Measurements from ENCODE around the gene PSMA1.
A peak's percentile ranks its signal among the peaks of the same experiment; 100 is the strongest.
"Not testable (repeated sequence)": the region's sequence is repeated elsewhere in the genome, so short reads cannot be mapped to it uniquely, and the experiment has no call there.

Gene PSMA1

DNA sequence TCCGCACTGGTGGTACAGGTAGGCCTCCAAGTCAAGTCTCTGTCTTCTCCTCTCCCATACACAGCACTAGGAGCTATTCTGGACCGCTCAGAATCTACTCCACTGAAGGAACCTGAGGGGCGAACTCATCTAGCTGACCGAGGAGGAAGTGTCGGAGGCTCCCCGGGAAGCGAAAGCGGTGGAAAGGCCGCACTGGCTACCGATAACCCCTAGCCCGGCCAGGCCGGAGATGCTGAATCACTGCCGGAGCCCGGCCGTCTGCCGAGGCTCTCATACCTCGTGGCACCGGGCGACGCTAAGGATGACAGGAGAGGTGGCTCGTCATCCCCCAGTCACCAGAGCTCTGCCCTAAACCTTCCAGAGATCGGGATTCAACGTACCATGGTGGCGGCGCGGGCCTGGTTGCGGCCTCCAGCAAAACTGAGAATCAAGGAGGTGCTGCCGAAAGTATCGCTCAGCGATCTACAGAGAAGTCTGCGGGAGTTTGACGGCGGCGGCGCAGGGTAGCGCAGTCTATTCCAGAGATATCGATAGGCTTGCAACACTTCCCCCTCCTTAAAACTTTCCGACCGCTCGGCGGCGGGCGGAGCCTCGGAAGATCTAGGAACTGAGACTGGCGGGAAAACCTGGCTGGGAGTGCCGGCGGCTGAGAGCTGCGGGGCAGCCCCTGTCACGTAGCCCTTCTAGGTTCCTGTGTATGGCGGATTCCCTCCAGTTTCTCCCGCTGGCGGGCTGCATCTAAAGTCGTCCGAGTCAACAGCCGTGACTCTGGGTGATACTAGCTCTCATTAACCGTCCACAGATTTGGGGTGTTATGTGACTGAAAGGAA is at the start of gene PSMA1:
Gene PSMA1, minus strand, starts transcription at position 470 of the 830 bp plus-strand sequence. Its CDS starts 87 bp downstream, at position 383.
- peak; percentile 86 for DNase-seq (ENCODE audit: low read depth)

DNA sequence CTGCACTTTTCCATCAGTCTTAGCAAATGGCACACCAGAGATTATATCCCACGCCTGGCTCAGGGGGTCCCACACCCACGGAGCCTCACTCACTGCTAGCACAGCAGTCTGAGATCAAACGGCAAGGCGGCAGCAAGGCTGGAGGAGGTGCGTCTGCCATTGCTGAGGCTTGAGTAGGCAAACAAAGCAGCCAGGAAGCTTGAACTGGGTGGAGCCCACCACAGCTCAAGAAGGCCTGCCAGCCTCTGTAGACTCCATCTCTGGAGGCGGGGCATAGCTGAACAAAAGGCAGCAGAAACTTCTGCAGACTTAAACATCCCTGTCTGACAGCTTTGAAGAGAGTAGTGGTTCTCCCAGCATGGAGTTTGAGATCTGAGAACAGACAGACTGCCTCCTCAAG is 49.3 kb upstream of the PSMA1 start:
- DNase-seq (ENCODE audit: low read depth) = not testable (repeated sequence)

DNA sequence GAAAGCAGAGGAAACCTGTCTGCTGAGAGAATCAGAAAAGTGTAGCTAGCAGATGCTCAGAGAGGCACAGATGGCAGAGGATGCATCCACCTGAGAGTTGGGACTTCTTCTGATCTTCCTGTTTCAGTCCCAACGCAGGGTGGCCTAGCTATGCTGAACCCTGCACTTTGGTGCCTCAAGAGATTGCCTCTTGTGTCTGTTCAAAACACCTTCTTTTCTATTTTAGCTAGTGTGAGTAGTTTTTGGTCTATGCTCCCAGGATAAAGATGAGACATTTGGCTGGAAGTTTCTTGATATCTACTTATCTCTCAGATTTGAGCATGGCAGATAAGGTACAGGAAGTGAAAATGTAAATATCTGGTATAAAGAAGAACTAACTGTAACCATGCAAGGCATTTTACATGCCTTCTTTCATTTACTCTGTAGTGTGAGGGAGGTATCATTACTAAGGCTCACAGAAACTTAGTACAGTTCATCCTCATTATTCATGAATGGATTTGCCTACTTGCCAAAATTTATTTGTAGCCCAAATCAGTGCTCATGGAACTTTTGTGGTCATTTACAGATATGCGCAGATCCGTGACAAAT is 47.0 kb upstream of the PSMA1 start:
- no peak for DNase-seq (ENCODE audit: low read depth)

DNA sequence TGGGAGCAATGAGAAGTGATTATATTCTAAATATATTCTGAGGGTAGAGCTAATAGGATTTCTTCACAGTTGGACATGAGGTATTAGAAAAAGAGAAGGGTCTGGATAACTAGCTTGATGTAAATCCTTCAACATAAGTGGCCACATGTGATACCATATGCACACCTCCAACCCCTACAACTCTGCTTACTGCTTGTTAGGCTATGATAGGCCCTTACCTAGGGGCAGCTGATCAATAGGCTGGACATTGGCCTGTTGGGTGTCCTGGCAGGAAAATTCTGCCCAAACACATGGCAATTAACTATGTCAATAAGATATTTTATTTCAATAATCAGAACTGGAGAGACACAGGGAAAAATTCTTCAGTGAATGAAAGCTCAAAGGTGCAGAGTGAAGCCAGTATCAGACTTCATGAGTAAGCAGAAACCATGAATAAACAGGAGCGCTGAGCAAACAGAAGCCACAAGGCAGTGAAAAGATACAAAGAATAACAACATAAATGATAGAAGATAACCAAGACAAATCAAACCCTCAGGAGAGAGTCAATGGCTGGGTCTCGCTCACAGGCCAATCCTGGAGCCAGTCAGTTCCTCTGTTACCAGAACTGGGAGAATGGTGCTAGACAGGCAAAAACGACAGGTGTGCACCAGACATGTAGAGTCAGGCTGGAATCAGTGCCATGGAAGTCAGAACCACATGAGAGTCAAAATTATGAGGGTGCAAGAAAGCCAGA is 46.3 kb upstream of the PSMA1 start:
- no peak for DNase-seq (ENCODE audit: low read depth)

DNA sequence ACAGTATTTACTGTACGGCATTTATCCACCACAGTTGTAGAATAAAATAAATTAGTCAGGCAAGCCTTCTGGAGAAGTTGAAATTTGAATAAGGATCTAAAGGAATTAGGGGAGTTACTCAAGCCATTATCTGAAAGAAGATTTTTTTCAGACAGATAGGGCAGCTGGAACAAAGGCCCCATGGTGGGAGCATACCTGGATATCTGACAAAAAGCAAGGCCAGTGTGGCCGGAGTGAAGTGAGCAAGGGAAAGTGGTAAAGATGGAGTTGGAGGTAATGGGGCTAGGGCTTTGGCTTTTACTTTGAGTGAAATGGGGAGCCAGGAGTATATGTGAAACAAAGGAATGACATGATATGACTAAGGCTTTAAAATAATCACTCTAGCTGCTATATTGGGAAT is 45.7 kb upstream of the PSMA1 start:
- DNase-seq (ENCODE audit: low read depth) = no peak

DNA sequence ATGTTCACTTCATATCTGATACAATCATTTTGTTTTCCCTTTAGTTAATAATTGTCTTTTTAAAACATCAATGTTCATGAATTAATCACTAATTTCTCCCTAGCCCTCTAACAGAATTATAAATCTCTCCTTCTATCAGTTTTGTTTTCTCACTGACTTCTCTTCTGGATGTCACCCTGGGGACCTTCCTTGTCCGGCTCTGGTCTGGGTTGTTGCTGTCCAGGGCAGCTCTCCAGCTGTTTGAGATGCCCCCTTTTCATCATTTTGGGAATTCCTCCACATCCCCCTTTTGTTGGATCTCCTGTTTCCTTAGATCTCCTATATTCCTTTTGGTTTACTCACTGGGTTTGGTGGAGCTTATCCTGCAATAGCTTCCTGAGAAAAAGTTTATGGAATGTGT is 35.6 kb upstream of the PSMA1 start:
- no peak for DNase-seq (ENCODE audit: low read depth)

DNA sequence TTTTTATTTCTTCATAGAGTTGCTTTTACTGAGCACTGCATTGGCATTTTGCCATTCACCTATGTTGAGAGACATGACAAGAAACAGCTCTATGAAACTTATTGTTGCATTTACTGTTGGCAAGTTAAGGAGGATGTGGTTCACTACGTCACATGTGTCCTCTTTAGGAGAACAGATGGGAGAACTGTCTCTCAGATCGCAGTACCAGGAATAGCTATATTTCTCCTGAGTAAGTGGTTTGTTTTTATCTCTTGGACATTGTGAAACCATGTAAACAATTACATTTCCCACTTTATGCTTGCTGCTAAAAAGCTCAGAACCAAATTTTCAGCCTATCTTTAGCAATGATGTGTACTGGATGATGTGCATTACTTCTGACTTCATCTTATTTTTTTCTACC is 34.8 kb upstream of the PSMA1 start:
- DNase-seq (ENCODE audit: low read depth) = no peak

DNA sequence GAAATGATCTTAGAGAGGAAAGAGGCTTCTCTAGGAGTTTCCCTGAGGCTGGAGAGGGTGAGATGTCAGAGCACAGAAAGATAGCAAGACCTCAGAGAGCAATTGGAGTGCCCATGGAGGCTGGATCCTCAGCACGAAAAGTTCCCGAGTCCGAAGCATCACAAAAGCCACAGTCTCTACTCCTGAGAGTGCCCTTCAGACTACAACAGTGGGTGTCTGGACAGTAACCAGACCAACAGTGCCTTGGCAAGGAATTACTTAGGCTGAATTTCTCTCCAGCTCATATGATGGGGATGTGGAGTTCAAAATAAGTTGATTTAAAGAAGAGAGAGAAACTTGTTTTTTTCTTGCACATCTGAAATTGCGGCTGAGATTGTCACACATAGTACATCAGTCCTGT is 31.9 kb upstream of the PSMA1 start:
- DNase-seq (ENCODE audit: low read depth) = no peak

DNA sequence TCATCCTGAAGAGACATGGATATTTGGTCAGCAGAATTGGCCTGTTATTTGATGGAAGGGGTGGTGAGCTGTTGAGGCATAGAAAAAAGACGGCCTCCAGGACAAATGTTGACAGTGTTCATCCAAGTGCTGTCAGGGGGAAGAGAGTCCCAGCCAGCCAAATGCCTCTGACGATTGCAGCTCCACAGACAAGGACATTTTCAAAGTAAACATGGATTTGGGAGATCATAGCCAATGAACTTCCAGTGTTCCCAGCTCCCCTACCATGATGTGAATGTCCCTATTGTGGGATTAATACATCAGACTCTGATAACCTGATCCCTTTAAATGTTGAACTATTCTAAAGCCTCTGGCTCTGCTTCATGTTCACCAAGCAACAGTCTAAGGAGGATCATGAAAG is 31.2 kb upstream of the PSMA1 start:
- no peak for DNase-seq (ENCODE audit: low read depth)

DNA sequence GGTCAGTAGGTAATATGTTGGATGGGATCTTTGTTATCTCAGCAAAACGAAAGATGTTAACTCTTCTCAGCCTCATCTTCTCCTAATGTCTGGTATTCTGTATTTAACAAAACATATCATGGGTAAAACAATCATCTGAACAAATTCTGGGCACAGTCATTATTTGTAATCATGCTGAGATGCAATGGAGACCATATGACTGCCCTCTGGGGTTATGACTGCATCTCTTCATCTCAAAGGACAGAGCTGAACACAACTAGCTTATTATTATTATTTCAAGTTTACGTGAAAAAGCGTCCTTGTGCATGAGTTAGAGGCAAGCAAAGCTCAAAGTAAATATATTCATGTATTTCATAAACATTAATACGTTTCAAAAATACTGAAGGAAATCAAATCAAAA is 29.7 kb upstream of the PSMA1 start:
- DNase-seq (ENCODE audit: low read depth) = no peak

DNA sequence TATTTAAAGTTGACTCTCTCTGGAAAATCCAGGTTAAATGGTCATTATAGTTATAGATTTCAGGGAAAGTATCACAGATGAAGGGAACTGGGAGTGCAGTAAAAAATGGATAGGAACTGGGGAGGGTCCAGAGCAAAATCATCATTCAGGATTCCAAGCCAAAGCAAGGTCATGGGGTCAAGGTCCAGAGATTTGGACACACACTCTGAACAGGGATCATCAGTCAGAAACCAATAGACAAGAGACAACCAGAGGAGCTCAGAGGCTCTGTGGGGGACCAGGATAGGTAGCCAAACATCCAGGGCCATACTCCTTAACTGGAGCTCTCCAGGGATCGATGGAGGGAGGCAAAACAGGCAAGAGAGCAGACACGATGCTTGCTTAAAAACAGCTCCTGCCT is 27.3 kb upstream of the PSMA1 start:
- DNase-seq (ENCODE audit: low read depth) = no peak

DNA sequence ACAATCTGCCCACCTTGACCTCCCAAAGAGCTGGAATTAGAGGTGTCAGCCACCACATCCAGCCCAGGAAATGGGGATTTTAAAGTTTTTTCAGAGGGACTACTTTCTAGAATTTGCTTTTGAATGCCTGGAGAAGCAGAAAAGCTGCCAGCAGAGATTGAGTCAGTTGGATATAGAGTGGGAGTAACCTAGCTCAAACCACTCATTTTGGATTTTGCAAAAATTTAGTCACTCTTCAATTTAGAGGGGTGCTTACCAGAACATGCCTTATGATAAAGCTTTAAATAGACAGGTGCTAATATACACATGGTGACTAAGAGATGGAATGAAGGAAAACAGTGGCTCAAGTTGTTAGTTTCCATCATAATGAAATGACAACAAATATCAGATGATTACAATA is 26.5 kb upstream of the PSMA1 start:
- DNase-seq (ENCODE audit: low read depth) = no peak

DNA sequence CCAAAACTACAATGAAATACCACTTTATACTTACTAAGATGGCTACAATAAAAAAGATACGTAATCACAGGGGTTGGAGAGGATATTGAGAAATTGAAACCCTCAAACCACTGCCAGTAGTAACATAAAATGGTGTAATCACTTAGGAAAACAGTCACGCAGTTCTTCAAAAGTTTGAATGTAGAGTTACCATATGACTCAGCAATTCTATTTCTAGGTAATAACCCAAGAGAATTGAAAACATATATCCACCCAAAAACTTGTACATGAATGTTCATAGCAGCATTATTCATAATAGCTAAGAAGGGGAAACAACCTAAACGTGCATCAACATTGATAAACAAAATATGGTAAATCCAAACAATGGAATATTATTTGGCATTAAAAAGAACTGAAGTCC is 24.4 kb upstream of the PSMA1 start:
- DNase-seq (ENCODE audit: low read depth) = no peak

DNA sequence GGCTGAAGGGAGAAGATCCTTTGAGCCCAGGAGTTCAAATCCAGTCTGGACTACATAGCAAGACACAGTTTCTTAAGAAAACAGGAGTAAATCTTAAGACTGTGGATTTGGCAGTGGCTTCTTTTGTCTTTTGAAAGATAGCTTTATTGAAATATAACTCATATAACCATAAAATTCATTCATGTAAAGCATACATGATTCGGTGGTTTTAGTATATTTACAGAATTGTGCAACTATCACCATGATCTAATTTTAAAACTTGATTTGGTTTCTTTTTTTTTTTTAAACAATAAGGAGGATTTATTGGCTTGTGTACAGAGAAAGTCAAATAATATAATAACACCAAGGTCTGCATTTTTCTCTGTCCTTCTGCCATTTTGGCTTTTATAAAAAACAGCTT is 23.1 kb upstream of the PSMA1 start:
- no peak for DNase-seq (ENCODE audit: low read depth)

DNA sequence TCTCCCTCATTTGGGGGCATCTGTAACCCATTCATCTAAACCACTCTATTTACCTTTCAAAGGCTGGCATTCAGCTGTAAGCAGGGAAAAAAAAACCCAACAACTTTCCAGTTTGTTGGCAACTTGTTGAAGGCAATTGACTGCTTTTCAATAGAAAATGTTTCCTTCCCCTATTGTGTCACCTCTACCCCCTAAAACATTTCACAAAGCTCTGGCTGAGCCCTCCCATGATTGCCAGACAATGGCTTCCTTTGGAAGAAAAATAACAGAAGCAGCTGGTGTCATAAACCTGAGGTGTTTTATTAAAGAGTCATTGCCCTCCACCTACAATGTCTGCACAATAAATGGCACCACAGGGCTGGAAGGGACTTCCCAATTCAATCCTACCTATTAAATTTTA is 22.1 kb upstream of the PSMA1 start:
- DNase-seq (ENCODE audit: low read depth) = no peak

DNA sequence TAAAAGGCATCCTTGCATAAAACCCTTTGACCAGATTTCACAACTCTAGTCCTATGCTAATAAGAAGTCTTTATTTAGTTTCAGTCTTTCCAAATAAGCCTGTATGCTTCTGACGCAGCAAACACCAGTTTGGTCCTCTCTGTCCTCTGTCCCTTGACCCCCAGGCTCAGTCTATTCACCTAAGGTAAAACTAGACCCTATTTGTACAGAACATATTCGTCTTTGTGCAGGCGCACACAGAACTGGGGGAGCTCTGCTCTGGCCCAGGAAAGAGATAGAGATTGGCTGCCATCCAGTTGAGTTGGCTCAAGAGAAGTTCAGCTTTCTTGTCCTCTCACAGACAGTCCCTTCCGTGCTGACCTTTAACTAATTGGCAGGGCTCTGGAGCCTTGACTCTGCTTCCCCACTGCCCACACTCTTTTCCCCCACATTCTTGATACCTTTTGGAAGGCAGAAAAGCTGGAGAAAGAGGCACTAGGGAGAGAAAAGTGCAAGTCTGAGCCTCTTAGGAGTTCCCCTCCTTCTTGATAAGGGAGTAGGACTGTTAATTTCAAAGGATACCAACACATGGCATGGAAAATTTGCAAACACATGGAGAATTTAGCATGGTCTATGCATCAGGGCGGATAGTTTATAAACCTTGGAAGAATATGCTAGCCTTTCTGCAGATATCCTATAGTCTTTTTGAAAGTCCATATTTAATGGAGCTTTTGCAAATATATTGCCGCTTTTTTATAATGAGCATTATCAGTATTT is 21.2 kb upstream of the PSMA1 start:
- DNase-seq (ENCODE audit: low read depth) = no peak

DNA sequence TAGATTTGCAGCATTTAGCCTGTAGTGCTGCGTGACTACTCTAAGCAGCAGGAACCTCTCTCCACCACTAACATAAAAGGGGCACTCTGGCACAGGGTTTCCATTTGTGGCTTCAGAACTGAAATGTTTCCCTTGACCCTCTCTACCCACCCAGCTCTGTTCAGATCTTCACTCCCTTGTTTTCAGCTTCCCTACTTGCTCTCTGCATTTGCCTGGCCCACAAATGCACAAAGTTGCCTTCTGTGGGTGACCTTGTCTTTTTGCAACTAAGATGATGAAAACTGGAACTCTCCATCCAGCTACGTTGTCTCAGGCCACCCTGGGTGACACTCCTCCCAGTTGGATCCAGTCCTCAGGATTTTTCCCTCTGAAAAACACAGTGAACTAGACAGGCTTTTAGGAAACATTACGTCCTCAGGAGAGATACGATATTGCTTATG is 19.8 kb upstream of the PSMA1 start:
- DNase-seq (ENCODE audit: low read depth) = no peak

DNA sequence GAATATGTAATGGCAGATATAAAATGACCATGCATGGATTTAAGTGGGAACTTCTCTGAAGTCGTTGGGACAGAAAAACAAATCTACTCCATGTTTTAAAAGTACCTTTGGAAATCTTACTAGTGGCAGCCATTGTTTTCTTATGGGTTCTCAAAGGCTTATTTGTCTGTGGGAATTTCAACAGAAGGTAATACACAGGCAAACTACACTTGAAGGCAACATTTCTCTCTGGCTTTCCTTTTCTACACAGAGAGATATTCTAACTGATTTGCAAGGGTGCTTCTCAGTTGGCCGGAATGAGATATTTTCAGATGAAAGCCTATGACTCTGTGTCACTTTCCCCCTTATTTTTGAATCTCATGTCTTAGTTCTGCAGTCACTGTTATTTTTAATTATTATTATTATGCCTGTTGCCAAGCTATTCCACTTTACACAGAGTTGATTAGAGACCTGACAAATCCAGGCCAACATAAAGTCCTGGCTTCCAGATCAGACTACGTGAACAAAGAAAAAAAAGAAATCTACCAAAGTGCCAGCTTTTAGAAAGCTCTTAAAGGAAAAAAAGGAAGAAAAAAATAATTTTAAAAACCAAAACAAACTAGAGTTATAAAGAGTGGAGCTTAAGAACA is 18.9 kb upstream of the PSMA1 start:
- DNase-seq (ENCODE audit: low read depth) = no peak

DNA sequence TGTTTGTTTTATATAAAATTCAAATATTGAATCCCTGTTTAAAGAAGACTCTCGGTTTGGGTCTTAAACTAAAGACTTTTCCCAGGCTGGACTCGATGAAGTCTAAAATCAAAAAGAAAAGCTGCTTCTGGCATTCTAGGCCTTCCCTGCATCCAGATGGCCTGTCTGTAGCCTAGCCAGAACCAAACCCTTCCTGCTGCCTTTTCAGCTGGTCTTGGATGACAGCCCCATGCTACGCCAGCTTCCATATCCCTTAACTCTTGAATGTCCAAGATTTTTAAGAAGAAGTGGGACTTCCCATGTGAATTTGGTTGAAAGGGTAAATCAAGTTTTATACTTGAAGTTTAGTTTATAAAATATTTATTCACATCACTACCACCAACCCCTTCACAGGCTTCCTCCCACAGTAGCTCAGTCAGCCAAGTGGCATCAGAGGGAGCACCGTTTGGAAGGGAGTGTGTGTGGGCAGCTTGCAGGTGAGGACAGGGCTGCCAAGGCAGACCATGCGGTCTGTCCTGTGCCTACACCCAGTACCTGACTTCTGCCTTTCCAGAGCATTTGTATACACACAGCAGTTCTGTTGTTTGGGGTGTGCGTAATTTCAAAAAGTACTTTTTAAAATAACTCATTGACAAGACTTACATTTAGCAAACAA is 18.2 kb upstream of the PSMA1 start:
- DNase-seq (ENCODE audit: low read depth) = no peak

DNA sequence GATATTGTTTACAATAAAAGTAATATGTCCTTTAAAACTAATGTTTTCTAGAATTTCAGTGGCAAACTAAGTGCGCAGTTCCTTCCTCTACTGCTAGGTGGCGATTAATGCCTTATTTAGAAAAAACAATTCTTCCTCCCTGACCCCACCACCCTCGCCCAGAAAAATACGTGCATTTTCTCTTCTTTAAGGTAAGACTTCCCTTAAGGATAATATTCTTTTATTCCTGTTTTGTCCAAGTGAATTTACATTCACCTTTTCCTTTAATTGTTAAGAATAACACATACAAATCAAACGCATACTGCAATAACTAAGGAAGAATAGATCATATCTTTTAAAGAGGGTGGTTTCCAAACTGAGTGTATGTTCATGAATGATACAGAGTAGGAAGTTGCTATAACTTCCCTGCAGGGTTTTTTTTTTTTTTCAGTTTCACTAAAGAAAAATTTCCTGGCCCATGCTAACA is 17.0 kb upstream of the PSMA1 start:
- no peak for DNase-seq (ENCODE audit: low read depth)

DNA sequence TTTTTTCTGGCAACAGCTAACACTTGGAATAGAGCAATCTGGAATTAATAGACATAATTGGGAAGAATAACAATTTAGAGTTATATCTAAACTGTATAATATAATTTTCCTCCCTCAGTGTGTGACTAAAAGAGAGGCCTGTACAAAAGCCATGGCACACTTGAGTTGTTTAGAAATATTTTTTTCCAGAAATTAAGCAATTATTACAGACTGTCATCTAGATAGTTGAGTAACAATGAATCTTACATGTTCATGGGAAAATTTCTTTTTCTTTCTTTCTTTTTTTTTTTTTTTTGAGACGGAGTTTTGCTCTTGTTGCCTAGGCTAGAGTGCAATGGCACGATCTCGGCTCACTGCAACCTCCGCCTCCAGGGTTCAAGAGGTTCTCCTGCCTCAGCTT is 15.0 kb upstream of the PSMA1 start:
- not testable (repeated sequence) for DNase-seq (ENCODE audit: low read depth)
